NCI-H1105 treated with DMSO at 0.1 percent for 48 hours (cell line): ENCODE measurements around the gene MYMK.
A peak's percentile ranks its signal among the peaks of the same experiment; 100 is the strongest.

ENCODE experiments used
- DNase-seq: peaks from one replicate; lab custom pipeline; 2025; lab: John Stamatoyannopoulos, UW

MYMK gene

GRCh38 chr9:133518706-133519449 is 5.9 kb downstream of the MYMK start:
- DNase-seq: no peak

GRCh38 chr9:133518200-133518599 is 6.6 kb downstream of the MYMK start:
- peak; percentile 64 for DNase-seq

GRCh38 chr9:133517711-133518110 is 7.0 kb downstream of the MYMK start:
- no peak for DNase-seq

- no peak for DNase-seq
Measured at GRCh38 chr9:133516961-133517350, 7.8 kb downstream of the MYMK start.

GRCh38 chr9:133516256-133516960 is 8.4 kb downstream of the MYMK start:
- DNase-seq: no peak

- no peak for DNase-seq
Measured at GRCh38 chr9:133515615-133516255, 9.0 kb downstream of the MYMK start.

GRCh38 chr9:133515240-133515610 is 9.5 kb downstream of the MYMK start:
- DNase-seq: no peak

- peak; percentile 77 for DNase-seq
Measured at GRCh38 chr9:133514460-133515239, 10.1 kb downstream of the MYMK start.

- DNase-seq: peak; percentile 58
Measured at GRCh38 chr9:133513214-133514100, 11.3 kb downstream of the MYMK start.

- DNase-seq: no peak
Measured at GRCh38 chr9:133512253-133513213, 12.2 kb downstream of the MYMK start.

- no peak for DNase-seq
Measured at GRCh38 chr9:133511607-133512006, 13.2 kb downstream of the MYMK start.

GRCh38 chr9:133510926-133511505 is 13.7 kb downstream of the MYMK start:
- no peak for DNase-seq

- DNase-seq: peak; percentile 89
Measured at GRCh38 chr9:133509179-133510083, 15.3 kb downstream of the MYMK start.

GRCh38 chr9:133508046-133508445 is 16.7 kb downstream of the MYMK start:
- DNase-seq: no peak

GRCh38 chr9:133507246-133507965 is 17.4 kb downstream of the MYMK start:
- no peak for DNase-seq

- no peak for DNase-seq
Measured at GRCh38 chr9:133506653-133507038, 18.1 kb downstream of the MYMK start.

GRCh38 chr9:133505901-133506652 is 18.7 kb downstream of the MYMK start:
- DNase-seq: no peak
